Peyer's patch (tissue), 4 donors: Measurements from ENCODE around the gene MCF2L. TPM values are rescaled to one million over a fixed set of nuclear protein-coding genes. Genes with fewer than 3 reads are reported as not detected.

Experiments
- DNase-seq, 3 donors: peaks; one replicate each; pipeline ENCODE4 v3.0.0-alpha.2; 2017 to 2019
- H3K27ac ChIP-seq, 4 donors: fragments of 200-600 bp; sonication (generic); one replicate each; pipeline ENCODE4 v1.5.1; 2016 to 2019
- H3K27me3 ChIP-seq, 2 donors: fragments of 200-600 bp; sonication (generic); one replicate each; pipeline ENCODE4 v1.5.1; 2019
- H3K36me3 ChIP-seq, 3 donors: fragments of 200-600 bp; sonication (generic); one replicate each; pipeline ENCODE4 v1.5.1; 2016 to 2019
- H3K4me1 ChIP-seq, 4 donors: fragments of 200-600 bp; sonication (generic); one replicate each; pipeline ENCODE4 v1.5.1; 2016 to 2019
- H3K4me3 ChIP-seq, 4 donors: fragments of 200-600 bp; sonication (generic); 1 replicate in 3 of 4; 2 replicates in 1 of 4; pipeline ENCODE4 v1.5.1; 2016 to 2019; ENCODE audit warnings: mild to moderate bottlenecking in 1 of 4
- H3K9me3 ChIP-seq, 4 donors: fragments of 200-600 bp; sonication (generic); one replicate each; pipeline ENCODE4 v1.5.1; 2016 to 2019; ENCODE audit warnings: mild to moderate bottlenecking in 1 of 4
- POLR2A ChIP-seq, 2 donors: fragments of 450-650 bp; IDR thresholded peaks; one replicate each; pipeline ENCODE4 v1.5.1; 2017; ENCODE audit warnings: antibody characterized with exemption in 2 of 2, mild to moderate bottlenecking in 2 of 2, moderate library complexity in 2 of 2
- total RNA-seq, 4 donors: library from RNA; depleted of rRNA; stranded (reverse); fragments of >200 nt; gene quantifications; one replicate each; pipeline ENCODE4 v1.1.0, GENCODE V29; 2016
- TF ChIP-seq, protein P1 (sequence below), 6 experiments: fragments of 450-650 bp in 4 of 6; fragments of 200-600 bp in 2 of 6; sonication (generic) in 1 of 6; IDR thresholded peaks; one replicate each; pipeline ENCODE4 v1.5.1; 2017 to 2019; ENCODE audit warnings: antibody characterized with exemption in 6 of 6, mild to moderate bottlenecking in 3 of 6, moderate library complexity in 1 of 6

The MCF2L gene
- total RNA-seq, 4 donors from 2014 or later = 81.4 to 165 (median 149) TPM

DNA sequence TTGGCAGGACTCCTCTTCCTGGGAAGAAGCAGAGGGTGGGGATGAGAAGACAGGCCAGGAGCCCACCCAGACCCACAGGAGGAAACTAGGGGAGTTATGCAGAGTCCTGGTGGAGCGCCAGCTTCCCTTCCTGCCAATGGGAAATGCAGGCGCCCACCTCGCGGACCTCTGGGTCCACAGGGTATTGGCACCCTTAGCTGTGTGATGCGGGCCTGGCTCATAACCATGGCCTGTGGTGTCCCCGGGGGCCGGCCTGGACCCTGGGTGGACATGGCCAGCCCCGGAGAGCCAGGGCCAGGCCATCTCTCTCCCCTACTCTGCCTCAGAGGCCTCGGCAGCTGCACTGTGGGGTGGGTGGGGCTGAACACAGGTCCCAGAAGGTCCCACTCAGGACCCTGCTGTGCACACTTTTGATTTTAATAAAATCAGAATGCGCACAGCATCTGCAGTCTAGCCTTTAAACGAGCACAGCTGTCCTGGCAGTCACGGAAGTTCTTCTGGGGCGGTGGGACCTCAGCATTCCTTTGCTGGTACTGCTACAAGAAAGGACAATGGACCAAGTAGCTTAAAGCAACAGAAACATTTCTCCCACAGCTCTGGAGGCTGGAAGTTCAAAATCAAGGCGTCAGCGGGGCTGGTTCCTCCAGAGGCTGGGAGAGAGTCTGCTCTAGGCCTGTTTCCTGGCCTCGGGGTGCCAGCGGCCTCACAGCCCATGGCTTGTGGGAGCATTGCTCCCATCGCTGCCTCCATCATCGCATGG, 155.4 kb downstream of the MCF2L start:
- no peaks in the 10 kb centered on the region for H3K9me3 ChIP-seq
- DNase-seq = peak in 2 of 3 donors; percentile 34 to 39
- no peaks in the 10 kb centered on the region for H3K36me3 ChIP-seq
- TF ChIP-seq, protein P1, sequence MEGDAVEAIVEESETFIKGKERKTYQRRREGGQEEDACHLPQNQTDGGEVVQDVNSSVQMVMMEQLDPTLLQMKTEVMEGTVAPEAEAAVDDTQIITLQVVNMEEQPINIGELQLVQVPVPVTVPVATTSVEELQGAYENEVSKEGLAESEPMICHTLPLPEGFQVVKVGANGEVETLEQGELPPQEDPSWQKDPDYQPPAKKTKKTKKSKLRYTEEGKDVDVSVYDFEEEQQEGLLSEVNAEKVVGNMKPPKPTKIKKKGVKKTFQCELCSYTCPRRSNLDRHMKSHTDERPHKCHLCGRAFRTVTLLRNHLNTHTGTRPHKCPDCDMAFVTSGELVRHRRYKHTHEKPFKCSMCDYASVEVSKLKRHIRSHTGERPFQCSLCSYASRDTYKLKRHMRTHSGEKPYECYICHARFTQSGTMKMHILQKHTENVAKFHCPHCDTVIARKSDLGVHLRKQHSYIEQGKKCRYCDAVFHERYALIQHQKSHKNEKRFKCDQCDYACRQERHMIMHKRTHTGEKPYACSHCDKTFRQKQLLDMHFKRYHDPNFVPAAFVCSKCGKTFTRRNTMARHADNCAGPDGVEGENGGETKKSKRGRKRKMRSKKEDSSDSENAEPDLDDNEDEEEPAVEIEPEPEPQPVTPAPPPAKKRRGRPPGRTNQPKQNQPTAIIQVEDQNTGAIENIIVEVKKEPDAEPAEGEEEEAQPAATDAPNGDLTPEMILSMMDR (IDR thresholded peaks at IDR 0.05) = no peak
- TF ChIP-seq POLR2A (IDR thresholded peaks at IDR 0.05) = no peak
- peaks cover 0 to 5% (median 0%) of the 10 kb centered on the region in 4 donors for H3K4me1 ChIP-seq
- H3K4me3 ChIP-seq = no peak overlapping the region
- no peaks in the 10 kb centered on the region for H3K27me3 ChIP-seq
- no peak overlapping the region for H3K27ac ChIP-seq

DNA sequence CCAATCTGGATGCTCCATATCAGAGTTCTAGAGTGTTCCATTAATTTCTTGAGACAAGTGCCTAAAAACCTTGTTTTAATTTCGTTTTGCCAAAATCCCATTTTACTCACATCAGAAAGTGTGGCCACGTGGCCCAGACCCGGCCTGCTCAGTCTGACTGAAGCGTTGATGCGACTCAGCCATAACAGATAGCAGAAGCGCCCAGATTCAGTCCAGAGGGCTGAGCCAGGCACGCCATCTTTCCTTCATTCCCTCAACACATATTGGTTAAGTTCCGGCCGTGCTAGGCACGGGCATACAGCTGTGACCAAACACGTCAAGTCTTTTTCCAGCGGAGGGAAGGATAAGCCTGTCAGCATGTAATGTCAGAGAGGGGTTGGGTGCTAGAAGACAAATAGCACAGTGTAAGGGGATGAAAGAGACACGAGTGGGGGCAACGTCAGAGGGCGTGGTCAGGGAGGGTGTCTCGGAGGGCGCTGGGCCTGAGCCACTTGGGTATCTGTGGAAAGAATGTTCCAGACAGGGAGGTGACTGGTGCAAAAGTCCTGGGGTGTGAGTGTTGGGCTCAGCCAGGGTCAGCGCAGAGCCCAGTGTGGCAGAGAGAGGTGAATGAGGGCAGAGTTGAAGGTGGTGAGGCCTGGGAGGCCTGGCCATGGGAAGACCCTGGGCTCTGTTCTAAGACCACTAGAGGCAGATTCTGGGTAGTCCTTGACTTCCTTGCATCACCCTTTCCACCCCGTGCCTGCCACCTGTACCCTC, 156.7 kb downstream of the MCF2L start:
- H3K27ac ChIP-seq = no peak overlapping the region
- TF ChIP-seq, protein P1 (IDR thresholded peaks at IDR 0.05) = no peak
- TF ChIP-seq POLR2A (IDR thresholded peaks at IDR 0.05) = no peak
- peak in 1 of 3 donors; percentile 25 for DNase-seq

DNA sequence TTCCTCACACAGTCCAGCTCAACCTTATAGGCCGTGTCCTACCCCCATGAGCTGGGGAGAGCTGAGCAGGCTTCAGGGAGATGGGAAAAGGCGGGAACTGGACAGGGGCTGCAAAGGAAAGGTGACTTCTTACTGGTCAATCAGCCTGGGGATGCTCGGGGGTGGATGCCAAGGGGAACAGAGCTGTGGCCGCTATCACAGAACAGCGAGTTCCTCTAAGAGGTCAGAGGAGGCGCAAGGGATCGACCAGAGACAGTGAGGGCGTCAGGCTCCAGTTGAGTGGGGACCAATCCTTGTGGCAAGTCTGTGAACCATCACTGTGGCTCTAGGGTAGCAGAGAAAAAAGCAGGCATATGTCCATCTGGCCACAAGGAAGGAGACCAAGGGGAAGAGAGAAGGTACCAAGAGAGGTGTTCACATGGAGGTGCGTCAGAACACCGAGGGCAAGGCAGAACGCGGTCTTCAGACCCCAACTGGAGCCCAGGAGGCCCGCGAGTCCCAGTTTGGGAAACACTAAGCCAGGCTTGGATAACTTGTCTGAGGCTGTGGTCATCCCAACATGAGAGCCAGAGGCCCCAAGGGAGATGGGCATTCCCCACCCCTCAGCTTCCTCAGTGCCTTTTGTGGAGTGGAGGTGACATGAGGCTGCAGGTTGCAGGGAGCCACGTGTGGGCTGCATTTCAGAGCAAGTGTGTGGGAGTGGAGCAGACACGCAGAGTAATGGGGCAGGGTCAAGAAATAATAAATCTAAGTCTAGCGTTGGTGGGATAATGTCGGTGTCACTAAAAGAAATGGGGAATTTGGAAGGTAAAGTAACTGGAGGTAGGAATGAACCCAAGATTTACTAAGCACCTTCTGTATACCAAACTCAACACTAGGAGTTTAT, 157.5 kb downstream of the MCF2L start:
- H3K27me3 ChIP-seq = no peaks in the 10 kb centered on the region
- no peak overlapping the region for H3K4me3 ChIP-seq
- no peak for TF ChIP-seq POLR2A (IDR thresholded peaks at IDR 0.05)
- TF ChIP-seq, protein P1 (IDR thresholded peaks at IDR 0.05) = no peak
- peak in 2 of 3 donors; percentile 17 to 34 for DNase-seq
- H3K4me1 ChIP-seq = peaks cover 0 to 5% (median 0%) of the 10 kb centered on the region in 4 donors
- no peak overlapping the region for H3K27ac ChIP-seq
- H3K9me3 ChIP-seq = peaks cover 0 to 5% (median 0%) of the 10 kb centered on the region in 4 donors
- no peaks in the 10 kb centered on the region for H3K36me3 ChIP-seq

More for the DNA sequence above, 156.7 kb downstream of the MCF2L start:
- Histone ChIP-seq H3K36me3 (no peaks in the 10 kb centered on the region), H3K9me3 (peaks cover 0 to 5% (median 0%) of the 10 kb centered on the region in 4 donors), H3K27me3 (no peaks in the 10 kb centered on the region), H3K4me1 (peaks cover 0 to 5% (median 0%) of the 10 kb centered on the region in 4 donors), H3K4me3 (no peak overlapping the region)

DNA sequence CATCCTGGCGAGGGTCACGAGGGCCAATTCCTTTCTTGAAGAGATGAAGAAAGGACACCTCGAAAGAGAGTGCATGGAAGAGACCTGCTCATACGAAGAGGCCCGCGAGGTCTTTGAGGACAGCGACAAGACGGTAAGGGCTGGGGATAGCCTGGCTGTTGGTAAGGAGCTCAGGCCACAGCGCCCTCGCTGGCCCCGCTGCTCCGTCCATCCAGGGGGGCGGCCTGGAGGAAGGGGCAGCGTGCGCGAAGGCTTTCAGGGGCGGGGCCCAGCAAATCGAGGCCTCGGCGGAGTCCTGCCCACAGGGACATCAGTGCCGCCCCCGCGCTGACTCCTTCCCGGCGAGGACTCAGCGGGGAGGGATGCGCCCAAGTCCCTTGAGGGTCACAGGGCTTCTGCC, 160.5 kb downstream of the MCF2L start:
- TF ChIP-seq, protein P1 (IDR thresholded peaks at IDR 0.05) = no peak
- TF ChIP-seq POLR2A (IDR thresholded peaks at IDR 0.05) = no peak
- H3K27me3 ChIP-seq = no peaks in the 10 kb centered on the region
- H3K27ac ChIP-seq = no peak overlapping the region
- no peaks in the 10 kb centered on the region for H3K36me3 ChIP-seq
- H3K4me1 ChIP-seq = no peaks in the 10 kb centered on the region
- no peak overlapping the region for H3K4me3 ChIP-seq
- peaks cover 0 to 5% (median 0%) of the 10 kb centered on the region in 4 donors for H3K9me3 ChIP-seq
- peak in 1 of 3 donors; percentile 23 for DNase-seq
